SJCRH30 (cell line): ENCODE data around the gene CGAS. TPM values are rescaled to one million over a fixed set of nuclear protein-coding genes. Genes with fewer than 3 reads are reported as not detected.
"Not testable (repeated sequence)": the region's sequence is repeated elsewhere in the genome, so short reads cannot be mapped to it uniquely, and the experiment has no call there.

Experiments used
- DNase-seq, 2 experiments: peaks; one replicate each; pipeline ENCODE4 v3.0.0-alpha.2; 2015 to 2020
- H3K27ac ChIP-seq: fragments of 250-450 bp; sonication (Bioruptor Pico); 2 replicates; pipeline ENCODE4 v1.5.1; 2020; ENCODE audit warnings: mild to moderate bottlenecking, moderate library complexity
- H3K27me3 ChIP-seq: fragments of 250-450 bp; sonication (Bioruptor Pico); 2 replicates; pipeline ENCODE4 v1.5.1; 2020; ENCODE audit warnings: mild to moderate bottlenecking, moderate library complexity
- H3K36me3 ChIP-seq: fragments of 250-450 bp; sonication (Bioruptor Pico); 2 replicates; pipeline ENCODE4 v1.5.1; 2020; ENCODE audit warnings: mild to moderate bottlenecking, moderate library complexity
- H3K4me1 ChIP-seq: fragments of 250-450 bp; sonication (Bioruptor Pico); 2 replicates; pipeline ENCODE4 v1.5.1; 2020; ENCODE audit warnings: mild to moderate bottlenecking, moderate library complexity
- H3K4me3 ChIP-seq: fragments of 250-450 bp; sonication (Bioruptor Pico); 2 replicates; pipeline ENCODE4 v1.5.1; 2020; ENCODE audit warnings: mild to moderate bottlenecking, moderate library complexity
- H3K9me3 ChIP-seq: fragments of 250-450 bp; sonication (Bioruptor Pico); replicated peaks from 2 replicates; pipeline ENCODE4 v1.5.1; 2020; ENCODE audit warnings: mild to moderate bottlenecking, moderate library complexity
- total RNA-seq: library from RNA; depleted of rRNA; stranded (reverse); fragments of >200 nt; shearing (Covaris generic); gene quantifications from 2 replicates; pipeline ENCODE4 v1.2.3, GENCODE V29; 2014; rRNA removed

CGAS gene
- total RNA-seq, result 16.5 and 17.9 TPM in 2 replicates

DNA sequence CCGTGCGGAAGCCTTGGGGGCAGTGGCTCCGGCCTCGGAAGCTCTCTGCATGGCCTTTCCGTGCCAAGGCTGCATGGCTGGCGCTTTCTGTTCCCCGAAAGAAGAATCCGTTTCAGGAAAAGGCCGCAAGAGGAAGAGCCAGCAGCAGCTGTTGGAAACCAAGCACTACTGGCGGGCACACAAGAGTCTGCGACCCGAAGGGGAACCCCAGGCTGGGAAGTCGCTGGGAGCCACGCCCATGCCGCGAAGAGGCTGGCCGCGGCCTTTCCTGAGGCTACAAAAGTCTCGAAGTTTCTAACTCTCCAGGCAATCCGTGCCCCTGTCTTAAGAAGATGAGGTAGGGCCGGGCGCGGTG, at the start of gene CGAS:
CGAS (minus strand) TSS at position 191 of the 355 bp plus-strand sequence; CDS start at position 75, 116 bp downstream.
- Histone ChIP-seq H3K27me3 (no peaks in the 10 kb centered on the region), H3K27ac (peak within 1 kb of the TSS; percentile 93), H3K9me3 (no peaks in the 10 kb centered on the region), H3K4me1 (no peaks in the 10 kb centered on the region), H3K36me3 (no peaks in the 10 kb centered on the region), H3K4me3 (peak within 1 kb of the TSS; percentile 72)
- peak; percentile 74 to 78 for DNase-seq

DNA sequence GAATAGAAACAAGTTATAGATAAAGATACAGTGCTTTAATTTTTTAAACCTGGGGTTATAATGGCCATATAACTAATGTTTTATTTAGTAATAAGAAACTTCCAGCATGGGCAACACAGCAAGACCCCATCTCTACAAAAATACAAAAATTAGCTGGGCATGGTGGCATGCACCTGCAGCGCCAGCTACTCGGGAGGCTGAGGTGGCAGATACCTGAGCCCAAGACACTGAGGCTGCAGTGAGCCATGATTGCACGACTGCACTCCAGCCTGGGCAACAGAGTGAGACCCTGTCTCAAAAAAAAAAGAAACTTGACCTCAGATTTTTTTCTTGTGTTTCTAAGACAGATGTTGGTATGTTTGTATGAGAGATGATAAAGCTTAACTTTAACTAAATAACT, 45.8 kb upstream of the CGAS start:
- Histone ChIP-seq H3K4me3 (no peak overlapping the region), H3K9me3 (no peaks in the 10 kb centered on the region), H3K27me3 (no peaks in the 10 kb centered on the region), H3K27ac (no peak overlapping the region), H3K4me1 (no peaks in the 10 kb centered on the region), H3K36me3 (peaks cover 47% of the 10 kb centered on the region)
- no peak for DNase-seq

DNA sequence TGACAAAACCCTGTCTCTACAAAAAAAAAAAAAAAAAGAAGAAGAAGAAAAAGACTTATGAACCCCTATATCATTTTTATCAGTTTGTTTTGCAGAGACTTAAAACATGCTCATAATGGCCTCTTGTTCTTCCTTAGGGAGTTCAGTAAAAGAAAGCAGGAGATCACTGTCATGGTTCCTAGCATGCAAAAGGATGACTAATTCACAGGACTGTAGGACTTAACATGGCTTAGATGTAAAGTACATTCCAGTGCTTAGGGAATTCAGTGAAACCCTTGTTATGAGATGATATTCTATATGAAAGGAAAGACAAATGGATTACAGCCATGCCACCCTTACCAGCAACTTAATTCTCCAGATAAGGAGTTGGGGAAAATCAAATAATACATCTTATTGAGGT, 39.3 kb upstream of the CGAS start:
- Histone ChIP-seq H3K36me3 (peaks cover 34% of the 10 kb centered on the region), H3K27ac (no peak overlapping the region)
- DNase-seq, result peak in 1 of 2 experiments; percentile 26

DNA sequence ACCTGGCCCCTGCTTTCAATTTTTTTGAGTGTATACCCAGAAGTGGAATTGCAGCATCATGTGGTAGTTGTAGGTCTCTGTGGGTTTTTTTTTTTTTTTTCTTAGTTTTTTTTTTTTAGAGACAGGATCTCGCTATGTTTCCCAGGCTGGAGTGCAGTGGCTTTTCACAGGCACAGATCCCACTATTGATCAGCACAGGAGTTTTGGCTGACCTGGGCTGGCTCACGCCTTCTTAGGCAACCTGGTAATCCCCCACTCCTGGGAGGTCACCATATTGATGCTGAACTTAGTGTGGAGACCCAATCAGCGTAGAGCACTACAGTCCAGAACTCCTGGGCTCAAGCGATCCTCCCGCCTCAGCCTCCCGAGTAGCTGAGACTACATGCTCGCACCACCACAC, 35.4 kb upstream of the CGAS start:
- Histone ChIP-seq H3K4me3 (no peak overlapping the region), H3K27ac (no peak overlapping the region), H3K9me3 (0 out of 2 replicates have a peak, but pooled peaks cover 4% of the 10 kb centered on the region), H3K27me3 (no peaks in the 10 kb centered on the region), H3K36me3 (peaks cover 42% of the 10 kb centered on the region), H3K4me1 (no peaks in the 10 kb centered on the region)
- no peak for DNase-seq

More for the DNA sequence above, 39.3 kb upstream of the CGAS start:
- H3K9me3 ChIP-seq, result 0 out of 2 replicates have a peak, but pooled peaks cover 4% of the 10 kb centered on the region
- no peak overlapping the region for H3K4me3 ChIP-seq
- no peaks in the 10 kb centered on the region for H3K27me3 ChIP-seq
- H3K4me1 ChIP-seq, result no peaks in the 10 kb centered on the region

DNA sequence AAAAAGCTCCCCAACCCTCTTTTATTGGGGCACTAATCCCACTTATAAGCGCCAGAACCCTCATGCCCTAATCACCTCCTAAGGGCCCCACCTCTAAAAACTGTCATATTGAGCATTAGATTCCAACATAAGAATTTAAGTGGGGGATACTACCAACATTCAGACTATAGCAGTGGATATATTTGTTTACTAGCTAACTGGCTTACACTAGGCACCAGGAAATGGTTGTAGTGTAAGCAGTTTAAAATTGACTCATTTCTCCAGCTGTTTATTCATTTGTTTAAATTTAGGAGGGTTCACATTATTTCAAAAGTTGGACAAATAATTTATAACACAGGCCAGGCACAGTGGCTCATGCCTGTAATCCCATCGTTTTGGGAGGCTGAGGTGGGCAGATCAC, 32.3 kb upstream of the CGAS start:
- DNase-seq, result no peak
- H3K4me3 ChIP-seq, result no peak overlapping the region
- peaks cover 54% of the 10 kb centered on the region for H3K36me3 ChIP-seq
- H3K4me1 ChIP-seq, result no peaks in the 10 kb centered on the region
- H3K9me3 ChIP-seq, result no peaks in the 10 kb centered on the region
- H3K27me3 ChIP-seq, result no peaks in the 10 kb centered on the region
- no peak overlapping the region for H3K27ac ChIP-seq

DNA sequence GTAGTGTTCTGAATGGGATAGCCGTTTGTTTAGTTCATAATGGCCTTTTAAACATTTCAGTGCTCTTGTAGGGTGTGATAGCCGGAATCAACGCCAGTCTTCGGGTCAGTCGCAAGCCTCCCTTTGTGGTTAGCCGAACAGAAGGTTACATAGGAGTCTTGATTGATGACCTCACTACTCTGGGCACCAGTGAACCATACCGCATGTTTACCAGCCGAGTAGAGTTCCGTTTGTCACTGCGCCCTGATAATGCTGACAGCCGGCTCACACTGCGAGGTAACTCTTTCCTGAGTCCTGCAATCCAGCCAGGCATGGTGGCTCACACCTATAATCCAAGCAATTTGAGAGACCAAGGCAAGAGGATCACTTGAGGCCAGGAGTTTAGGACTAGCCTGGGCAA, 29.9 kb upstream of the CGAS start:
- no peak overlapping the region for H3K4me3 ChIP-seq
- H3K36me3 ChIP-seq, result peaks cover 42% of the 10 kb centered on the region

DNA sequence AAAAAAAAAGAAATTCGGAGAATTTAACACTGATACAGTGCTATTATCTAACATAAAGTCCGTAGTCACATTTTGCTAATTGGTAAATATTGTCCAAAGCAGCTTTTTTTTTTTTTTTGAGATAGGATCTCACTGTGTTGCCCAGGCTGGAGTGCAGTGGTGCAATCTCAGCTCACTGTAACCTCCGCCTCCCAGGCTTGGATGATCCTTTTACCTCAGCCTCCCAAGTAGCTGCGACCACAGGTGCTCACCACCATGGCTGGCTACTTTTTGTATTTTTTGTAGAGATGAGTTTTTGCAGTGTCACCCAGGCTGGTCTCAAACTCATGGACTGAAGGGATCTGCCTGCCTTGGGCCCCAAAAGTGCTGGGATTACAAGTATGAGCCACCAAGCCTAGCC, 25.3 kb upstream of the CGAS start:
- no peaks in the 10 kb centered on the region for H3K9me3 ChIP-seq
- H3K27ac ChIP-seq, result no peak overlapping the region
- no peak overlapping the region for H3K4me3 ChIP-seq
- no peaks in the 10 kb centered on the region for H3K4me1 ChIP-seq
- H3K36me3 ChIP-seq, result peaks cover 37% of the 10 kb centered on the region
- no peak for DNase-seq
- H3K27me3 ChIP-seq, result no peaks in the 10 kb centered on the region

More for the DNA sequence above, 29.9 kb upstream of the CGAS start:
- no peak for DNase-seq
- no peak overlapping the region for H3K27ac ChIP-seq
- H3K4me1 ChIP-seq, result no peaks in the 10 kb centered on the region
- no peaks in the 10 kb centered on the region for H3K9me3 ChIP-seq
- H3K27me3 ChIP-seq, result no peaks in the 10 kb centered on the region

DNA sequence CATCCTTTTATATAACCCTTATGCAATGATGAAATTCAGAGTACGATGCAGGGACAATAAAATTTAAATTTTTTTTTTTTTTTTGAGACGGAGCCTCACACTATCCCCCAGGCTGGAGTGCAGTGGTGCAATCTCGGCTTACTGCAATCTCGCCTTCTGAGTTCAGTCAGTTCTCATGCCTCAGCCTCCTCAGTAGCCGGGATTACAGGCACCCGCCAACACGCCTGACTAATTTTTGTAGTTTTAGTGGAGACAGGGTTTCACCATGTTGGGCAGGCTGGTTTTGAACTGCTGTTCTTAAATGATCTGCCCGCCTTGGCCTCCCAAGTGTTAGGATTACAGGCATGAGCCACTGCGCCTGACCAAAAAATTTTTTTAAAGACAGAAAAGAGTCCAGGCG, 24.6 kb upstream of the CGAS start:
- Histone ChIP-seq H3K4me1 (no peaks in the 10 kb centered on the region), H3K4me3 (no peak overlapping the region), H3K9me3 (no peaks in the 10 kb centered on the region), H3K27ac (no peak overlapping the region), H3K27me3 (no peaks in the 10 kb centered on the region), H3K36me3 (peaks cover 34% of the 10 kb centered on the region)
- no peak for DNase-seq

DNA sequence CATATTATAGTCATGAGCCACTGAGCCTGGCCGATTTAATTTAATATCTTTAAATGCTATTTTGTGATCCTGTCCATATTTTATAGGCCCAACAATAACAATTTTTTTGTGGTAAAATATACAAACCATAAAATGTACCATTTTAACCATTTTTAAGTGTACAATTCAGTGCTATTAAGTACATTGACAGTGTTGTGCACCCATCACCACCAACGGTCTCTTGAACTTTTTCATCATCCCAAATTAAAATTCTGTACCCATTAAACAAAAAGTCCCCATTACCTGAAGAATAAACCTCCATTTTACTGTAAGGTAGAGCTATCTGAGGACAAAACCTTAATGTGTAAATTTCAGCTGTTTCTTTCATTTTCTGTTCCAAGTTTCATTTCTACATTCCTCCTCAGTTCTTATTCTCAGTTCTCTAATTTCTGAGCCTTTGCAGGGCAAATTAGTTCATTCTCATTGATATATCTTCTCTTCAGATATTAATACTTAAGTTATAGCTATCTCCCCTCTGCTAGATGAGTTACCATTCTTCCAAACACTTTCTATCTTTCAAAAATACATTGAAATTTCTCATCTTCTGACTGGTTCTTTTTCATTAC, 19.7 kb upstream of the CGAS start:
- Histone ChIP-seq H3K4me1 (no peaks in the 10 kb centered on the region), H3K9me3 (no peaks in the 10 kb centered on the region), H3K36me3 (peaks cover 43% of the 10 kb centered on the region), H3K4me3 (no peak overlapping the region), H3K27ac (no peak overlapping the region), H3K27me3 (no peaks in the 10 kb centered on the region)
- no peak for DNase-seq

DNA sequence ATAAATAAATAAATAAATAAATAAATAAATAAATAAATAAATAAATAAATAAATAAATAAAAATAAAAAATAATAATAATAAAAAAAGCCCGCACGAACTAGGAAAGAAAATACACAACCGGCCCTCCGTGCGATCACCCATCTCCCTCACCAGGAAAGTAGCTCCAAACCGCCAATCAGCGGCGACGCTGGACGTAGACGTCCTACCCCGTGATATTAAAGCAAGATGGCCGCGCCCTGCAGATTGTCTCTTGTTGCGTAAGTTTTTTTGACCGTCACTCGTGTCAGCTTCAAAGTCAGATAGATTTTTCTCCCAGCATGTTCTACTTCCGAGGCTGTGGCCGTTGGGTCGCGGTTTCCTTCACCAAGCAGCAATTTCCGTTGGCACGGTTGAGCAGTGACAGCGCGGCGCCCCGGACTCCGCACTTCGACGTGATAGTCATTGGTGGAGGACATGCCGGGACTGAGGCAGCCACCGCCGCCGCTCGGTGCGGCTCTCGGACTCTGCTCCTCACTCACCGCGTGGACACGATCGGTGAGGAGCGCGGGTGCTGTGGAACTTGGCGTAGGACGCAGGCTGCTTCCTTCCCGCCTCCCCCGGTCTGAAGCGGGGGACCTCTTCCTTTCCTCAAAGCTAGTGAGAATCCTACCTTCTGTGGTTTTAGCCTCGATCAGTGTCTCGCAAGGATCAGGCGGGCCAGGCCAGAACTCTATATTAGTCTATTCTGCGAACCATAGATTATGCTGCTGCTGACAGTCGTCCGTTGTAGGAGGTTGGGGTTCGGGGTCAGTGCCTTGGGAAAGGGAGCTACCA, 9.6 kb upstream of the CGAS start, which contains the start of gene MTO1:
MTO1 (plus strand) TSS at position 201 of the 814 bp plus-strand sequence; CDS start at position 319, 118 bp downstream.
- DNase-seq, result peak; percentile 84 to 91
- peak within 1 kb of the TSS; percentile 80 for H3K4me3 ChIP-seq
- H3K27me3 ChIP-seq, result no peaks in the 10 kb centered on the region
- peaks cover 8% of the 10 kb centered on the region for H3K36me3 ChIP-seq
- no peaks in the 10 kb centered on the region for H3K9me3 ChIP-seq
- peak within 1 kb of the TSS; percentile 70 for H3K27ac ChIP-seq
- H3K4me1 ChIP-seq, result no peaks in the 10 kb centered on the region

DNA sequence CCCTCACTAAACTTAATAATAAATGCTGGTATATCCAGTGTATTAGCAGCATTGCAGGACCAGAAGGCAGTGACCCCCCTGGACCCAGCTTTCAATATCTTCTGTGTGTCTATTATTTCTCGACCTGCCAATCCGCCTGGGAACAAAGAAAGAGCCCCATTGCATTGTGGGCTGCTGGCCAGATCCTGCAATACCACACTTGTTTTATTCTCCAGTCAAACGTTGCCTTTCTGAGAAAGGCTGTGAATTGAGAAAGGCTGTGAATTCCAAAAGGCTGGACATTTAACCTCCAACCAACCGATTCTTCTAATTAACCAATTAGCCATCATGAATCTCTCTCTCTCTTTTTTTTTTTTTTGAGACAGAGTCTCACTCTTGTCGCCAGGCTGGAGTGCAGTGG, 8.0 kb upstream of the CGAS start:
- peaks cover 5% of the 10 kb centered on the region for H3K36me3 ChIP-seq
- H3K4me1 ChIP-seq, result no peaks in the 10 kb centered on the region
- H3K9me3 ChIP-seq, result no peaks in the 10 kb centered on the region
- H3K4me3 ChIP-seq, result no peak overlapping the region
- no peak for DNase-seq
- H3K27ac ChIP-seq, result no peak overlapping the region
- no peaks in the 10 kb centered on the region for H3K27me3 ChIP-seq

DNA sequence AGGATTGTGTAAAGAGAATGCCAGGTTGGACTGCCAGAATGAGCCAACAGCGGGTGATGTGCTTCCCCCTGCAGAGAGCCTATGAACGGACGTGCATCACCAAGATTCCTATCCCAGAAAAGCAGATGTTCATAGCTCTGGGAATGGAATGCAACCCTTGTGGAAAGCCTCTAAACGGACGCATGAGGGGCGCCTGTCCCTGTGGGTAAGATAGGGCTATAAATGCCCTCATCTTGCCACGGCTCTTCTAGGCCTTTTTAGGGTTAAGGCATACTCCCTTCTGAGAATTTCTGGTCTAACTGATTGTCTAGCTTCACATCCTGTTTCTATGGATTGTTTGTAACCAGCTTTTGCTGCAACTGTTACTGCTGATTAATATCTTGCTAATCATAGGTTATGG, 7.4 kb upstream of the CGAS start:
- not testable (repeated sequence) for H3K27ac ChIP-seq, DNase-seq, H3K4me1 ChIP-seq

DNA sequence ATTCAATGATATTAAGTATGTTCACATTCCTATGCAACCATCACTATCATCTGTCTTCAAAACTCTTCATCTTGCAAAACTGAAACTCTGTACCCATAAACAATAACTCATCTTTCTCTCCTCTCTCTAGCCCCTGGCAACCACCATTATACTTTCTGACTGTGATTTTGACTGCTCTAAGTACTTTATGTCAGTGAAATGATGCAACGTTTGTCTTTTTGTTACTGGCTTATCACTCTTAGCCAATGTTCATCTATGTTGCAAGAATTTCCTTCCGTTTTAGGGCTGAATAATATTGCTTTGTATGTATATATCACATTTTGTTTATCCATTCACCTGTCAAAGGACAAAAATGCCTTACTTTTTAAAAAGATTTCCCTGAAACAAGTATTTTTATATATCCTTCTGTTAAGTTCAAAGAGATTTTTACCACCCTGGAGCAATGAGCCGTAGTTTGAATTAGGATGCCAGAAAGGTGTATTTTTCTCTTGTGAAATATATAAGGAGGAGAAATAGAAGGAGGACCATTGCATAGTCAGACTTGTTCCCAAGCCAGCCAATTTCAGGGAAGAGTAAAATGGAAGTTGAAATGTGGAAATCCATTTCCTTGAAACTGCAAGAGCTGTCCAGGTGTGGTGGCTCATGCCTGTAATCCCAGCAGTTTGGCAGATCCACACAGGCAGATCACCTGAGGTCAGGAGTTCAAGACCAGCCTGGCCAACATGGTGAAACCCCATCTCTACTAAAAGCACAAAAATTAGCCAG, 4.0 kb upstream of the CGAS start:
- Histone ChIP-seq H3K27me3 (no peaks in the 10 kb centered on the region), H3K36me3 (no peaks in the 10 kb centered on the region), H3K27ac (no peak overlapping the region), H3K4me1 (no peaks in the 10 kb centered on the region), H3K4me3 (no peak overlapping the region), H3K9me3 (no peaks in the 10 kb centered on the region)
- no peak for DNase-seq

More for the DNA sequence above, 7.4 kb upstream of the CGAS start:
- not testable (repeated sequence) for H3K4me3 ChIP-seq, H3K9me3 ChIP-seq, H3K36me3 ChIP-seq, H3K27me3 ChIP-seq

DNA sequence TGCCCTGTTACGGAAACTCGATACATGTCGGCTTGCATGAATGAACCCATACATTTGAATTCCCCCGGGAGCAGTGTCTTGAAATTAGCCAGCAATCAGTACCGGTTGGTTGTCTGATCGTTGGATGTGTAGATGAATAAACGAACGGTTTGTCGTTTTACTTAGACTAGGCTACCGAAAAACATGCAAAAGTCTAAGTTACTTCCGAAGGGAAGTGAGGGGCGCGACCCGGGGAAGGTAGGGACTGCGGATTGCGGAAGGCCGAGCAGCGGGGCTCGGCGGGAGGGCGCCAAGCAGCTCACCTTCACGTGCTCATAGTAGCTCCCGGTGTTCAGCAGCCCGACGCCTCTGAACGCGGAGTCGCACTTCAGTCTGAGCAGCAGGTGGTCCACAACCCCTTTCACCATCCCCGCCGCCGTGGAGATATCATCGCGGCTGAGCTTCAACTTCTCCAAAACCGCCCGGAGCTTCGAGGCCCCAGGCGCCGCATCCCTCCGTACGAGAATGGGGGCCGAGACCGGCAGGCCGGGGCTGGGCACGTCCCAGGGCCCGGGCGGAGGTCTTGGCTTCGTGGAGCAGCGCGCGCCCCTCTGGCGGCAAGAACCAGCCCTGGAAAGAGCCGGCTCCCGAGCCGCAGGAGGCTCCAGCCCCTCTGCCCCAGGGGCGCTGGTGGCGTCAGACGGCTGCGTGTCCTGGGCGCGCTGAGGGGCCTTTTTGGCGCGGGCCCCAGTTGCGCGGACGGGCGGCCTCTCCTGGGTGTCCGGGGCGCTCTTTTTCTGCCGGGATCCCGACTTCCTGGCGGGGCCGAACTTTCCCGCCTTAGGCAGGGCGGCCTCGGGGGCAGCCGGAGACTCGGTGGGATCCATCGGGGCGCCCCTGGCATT, 632 bp downstream of the CGAS start:
- Histone ChIP-seq H3K4me3 (peak overlapping the region; percentile 72), H3K27ac (peak overlapping the region; percentile 93), H3K36me3 (no peaks in the 10 kb centered on the region), H3K4me1 (no peaks in the 10 kb centered on the region), H3K27me3 (no peaks in the 10 kb centered on the region), H3K9me3 (no peaks in the 10 kb centered on the region)
- DNase-seq, result peak; percentile 30 to 50
